T-helper 1 cell treated with Interleukin-12 subunit alpha and Interleukin-12 subunit beta and Interleukin-4 antibody, amounts not matched to agents 30 μg/mL and 1 μg/mL, for 36 hours (primary cell): ENCODE data around the gene KRTAP5-3.
"Not testable (repeated sequence)": the region's sequence is repeated elsewhere in the genome, so short reads cannot be mapped to it uniquely, and the experiment has no call there.

Source experiments
- H3K27ac Mint-ChIP-seq: one replicate; pipeline ENCODE4 v1.8.0; 2021; ENCODE audit warnings: mild to moderate bottlenecking, mixed read lengths
- H3K27me3 Mint-ChIP-seq: one replicate; pipeline ENCODE4 v1.8.0; 2021; ENCODE audit warnings: low read depth, mixed read lengths
- H3K36me3 Mint-ChIP-seq: one replicate; pipeline ENCODE4 v1.8.0; 2021; ENCODE audit warnings: low read depth, mixed read lengths
- H3K4me1 Mint-ChIP-seq: one replicate; pipeline ENCODE4 v1.8.0; 2021; ENCODE audit warnings: low read depth, mixed read lengths
- H3K4me3 Mint-ChIP-seq: one replicate; pipeline ENCODE4 v1.8.0; 2021; ENCODE audit warnings: mild to moderate bottlenecking, moderate library complexity, mixed read lengths
- H3K9me3 Mint-ChIP-seq: one replicate; pipeline ENCODE4 v1.8.0; 2021; ENCODE audit warnings: mixed read lengths

Gene KRTAP5-3

GRCh38 chr11:1607156-1607845, 962 bp downstream of the KRTAP5-3 start:
- H3K4me3 Mint-ChIP-seq, H3K27ac Mint-ChIP-seq, H3K4me1 Mint-ChIP-seq, H3K9me3 Mint-ChIP-seq, H3K36me3 Mint-ChIP-seq: not testable (repeated sequence)
- peaks cover 18% of the 10 kb centered on the region for H3K27me3 Mint-ChIP-seq

DNA sequence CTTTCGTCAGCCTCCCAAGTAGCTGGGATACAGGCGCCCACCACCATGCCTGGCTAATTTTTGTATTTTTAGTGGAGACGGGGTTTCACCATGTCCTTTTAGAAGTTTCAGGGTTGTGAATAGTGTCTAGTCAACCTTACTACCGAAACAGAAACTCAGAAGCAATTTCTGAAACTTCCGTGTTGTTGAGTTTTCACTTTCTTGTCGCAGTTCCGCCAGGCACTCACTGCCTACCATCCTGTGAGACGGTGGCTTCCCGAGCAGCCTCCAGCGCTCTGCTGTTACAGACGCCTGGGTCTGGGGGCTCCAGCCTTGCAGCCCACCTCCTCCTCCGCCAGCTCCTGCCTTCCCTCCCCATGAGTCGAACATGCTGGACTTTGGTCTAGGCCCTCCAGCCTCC, 2.3 kb downstream of the KRTAP5-3 start:
- not testable (repeated sequence) for H3K27ac Mint-ChIP-seq, H3K4me3 Mint-ChIP-seq, H3K9me3 Mint-ChIP-seq, H3K36me3 Mint-ChIP-seq, H3K4me1 Mint-ChIP-seq
- H3K27me3 Mint-ChIP-seq = peaks cover 25% of the 10 kb centered on the region

GRCh38 chr11:1604711-1605110, 3.6 kb downstream of the KRTAP5-3 start:
- H3K9me3 Mint-ChIP-seq = no peaks in the 10 kb centered on the region
- H3K4me3 Mint-ChIP-seq = no peak overlapping the region
- no peaks in the 10 kb centered on the region for H3K36me3 Mint-ChIP-seq
- H3K27me3 Mint-ChIP-seq = peaks cover 34% of the 10 kb centered on the region
- H3K4me1 Mint-ChIP-seq = no peaks in the 10 kb centered on the region
- H3K27ac Mint-ChIP-seq = no peak overlapping the region

- Mint-ChIP-seq H3K4me1 (no peaks in the 10 kb centered on the region), H3K9me3 (no peaks in the 10 kb centered on the region), H3K27ac (no peak overlapping the region), H3K4me3 (no peak overlapping the region), H3K36me3 (no peaks in the 10 kb centered on the region), H3K27me3 (peaks cover 39% of the 10 kb centered on the region)
These were observed 4.1 kb downstream of the KRTAP5-3 start for GRCh38 chr11:1604181-1604580.

- H3K27ac Mint-ChIP-seq = no peak overlapping the region
- no peaks in the 10 kb centered on the region for H3K9me3 Mint-ChIP-seq
- H3K36me3 Mint-ChIP-seq = no peaks in the 10 kb centered on the region
- no peaks in the 10 kb centered on the region for H3K4me1 Mint-ChIP-seq
- H3K27me3 Mint-ChIP-seq = peaks cover 44% of the 10 kb centered on the region
- H3K4me3 Mint-ChIP-seq = no peak overlapping the region
These were observed 4.6 kb downstream of the KRTAP5-3 start for GRCh38 chr11:1603629-1604028.

DNA sequence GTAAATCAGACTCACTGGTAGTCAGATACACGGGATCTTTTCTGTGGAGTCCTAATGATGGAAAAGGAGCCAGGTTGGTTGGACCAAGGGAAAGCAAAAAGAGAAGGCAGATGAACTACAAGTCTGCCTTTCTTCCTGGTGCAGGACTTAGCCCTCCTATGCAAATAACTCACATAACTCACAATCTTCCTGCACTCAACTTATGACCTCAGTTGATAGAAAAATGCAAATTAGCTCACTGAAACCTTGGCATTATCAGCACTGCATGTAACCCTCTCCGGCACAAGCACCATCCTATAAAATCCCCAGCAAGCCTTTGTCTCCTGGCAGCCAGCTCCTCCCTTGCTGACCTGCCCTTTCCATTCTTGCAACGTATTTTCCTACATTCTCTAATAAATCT, 6.6 kb downstream of the KRTAP5-3 start:
- not testable (repeated sequence) for H3K4me3 Mint-ChIP-seq, H3K36me3 Mint-ChIP-seq

GRCh38 chr11:1600626-1601025, 7.6 kb downstream of the KRTAP5-3 start:
- Mint-ChIP-seq H3K36me3 (no peaks in the 10 kb centered on the region), H3K27me3 (peaks cover 60% of the 10 kb centered on the region), H3K9me3 (no peaks in the 10 kb centered on the region), H3K4me3 (no peak overlapping the region), H3K4me1 (no peaks in the 10 kb centered on the region), H3K27ac (no peak overlapping the region)

More for the DNA sequence above, 6.6 kb downstream of the KRTAP5-3 start:
- peaks cover 51% of the 10 kb centered on the region for H3K27me3 Mint-ChIP-seq
- not testable (repeated sequence) for H3K27ac Mint-ChIP-seq, H3K9me3 Mint-ChIP-seq, H3K4me1 Mint-ChIP-seq

DNA sequence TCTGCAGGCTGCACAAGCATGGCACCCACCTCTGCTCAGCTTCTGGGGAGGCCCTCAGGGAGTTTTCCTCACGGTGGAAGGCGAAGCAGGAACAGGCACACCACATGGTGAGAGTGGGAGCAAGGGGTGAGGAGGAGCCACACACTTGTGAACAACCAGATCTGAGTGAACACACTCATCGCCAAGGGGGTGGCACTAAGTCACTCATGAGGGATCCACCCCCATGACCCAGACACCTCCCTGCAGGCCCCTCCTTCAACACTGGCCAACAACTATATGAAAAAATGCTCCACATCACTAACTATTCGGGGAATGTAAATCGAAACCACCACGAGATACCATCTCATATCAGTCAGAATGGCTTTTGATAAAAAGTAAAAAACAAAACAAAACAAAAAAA, 9.4 kb downstream of the KRTAP5-3 start:
- no peaks in the 10 kb centered on the region for H3K36me3 Mint-ChIP-seq

DNA sequence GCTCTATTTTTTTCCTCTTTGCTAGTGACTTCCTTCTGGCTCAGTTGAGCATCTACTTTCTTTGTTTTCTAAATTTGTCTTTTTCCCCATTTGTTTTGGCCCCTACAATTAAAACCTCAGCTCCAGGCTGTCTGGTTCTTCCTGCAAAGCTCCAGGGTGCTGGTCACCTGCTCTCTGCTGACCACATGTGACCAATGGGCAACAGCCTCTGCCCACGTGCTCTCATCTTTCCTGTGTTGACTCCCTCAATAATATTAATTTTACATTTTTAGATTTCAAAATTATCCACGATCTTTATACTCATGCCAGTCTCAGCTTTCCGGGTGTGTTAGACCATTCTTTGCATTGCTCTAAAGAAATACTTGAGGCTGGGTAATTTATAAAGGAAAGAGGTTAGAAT, 9.9 kb downstream of the KRTAP5-3 start:
- not testable (repeated sequence) for H3K4me3 Mint-ChIP-seq, H3K4me1 Mint-ChIP-seq, H3K9me3 Mint-ChIP-seq, H3K27ac Mint-ChIP-seq, H3K36me3 Mint-ChIP-seq
- H3K27me3 Mint-ChIP-seq = peaks cover 79% of the 10 kb centered on the region

More for the DNA sequence above, 9.4 kb downstream of the KRTAP5-3 start:
- Mint-ChIP-seq H3K9me3 (no peaks in the 10 kb centered on the region), H3K27me3 (peaks cover 75% of the 10 kb centered on the region), H3K27ac (no peak overlapping the region), H3K4me1 (no peaks in the 10 kb centered on the region), H3K4me3 (no peak overlapping the region)

DNA sequence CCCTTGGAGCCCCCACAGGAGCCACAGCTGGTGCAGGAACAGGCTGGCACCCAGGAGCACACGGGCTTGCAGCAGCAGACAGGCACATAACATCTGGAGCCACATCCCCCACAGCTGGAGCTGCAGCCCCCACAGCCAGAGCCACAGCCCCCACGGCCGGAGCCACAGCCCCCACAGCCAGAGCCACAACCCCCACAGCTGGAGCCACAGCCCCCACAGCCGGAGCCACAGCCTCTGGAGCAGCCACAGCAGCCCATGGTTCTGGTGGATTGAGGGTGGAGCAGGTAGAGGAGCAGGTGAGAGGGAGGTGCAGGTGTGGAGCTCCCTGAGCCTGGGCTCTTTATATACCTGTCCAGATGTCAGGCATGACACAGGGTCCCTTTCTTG, 10.3 kb downstream of the KRTAP5-3 start, which contains the start of gene KRTAP5-2:
KRTAP5-2 (minus strand) TSS at position 301 of the 387 bp plus-strand sequence; CDS start at position 257, 44 bp downstream.
- Mint-ChIP-seq H3K27ac (no peak within 1 kb of the TSS), H3K9me3 (no peaks in the 10 kb centered on the region), H3K27me3 (peaks cover 80% of the 10 kb centered on the region), H3K4me3 (no peak within 1 kb of the TSS), H3K4me1 (no peaks in the 10 kb centered on the region), H3K36me3 (no peaks in the 10 kb centered on the region)

- H3K36me3 Mint-ChIP-seq = no peaks in the 10 kb centered on the region
- H3K9me3 Mint-ChIP-seq = no peaks in the 10 kb centered on the region
- no peaks in the 10 kb centered on the region for H3K4me1 Mint-ChIP-seq
- peaks cover 82% of the 10 kb centered on the region for H3K27me3 Mint-ChIP-seq
- no peak overlapping the region for H3K4me3 Mint-ChIP-seq
- no peak overlapping the region for H3K27ac Mint-ChIP-seq
These were observed 10.8 kb downstream of the KRTAP5-3 start for GRCh38 chr11:1597331-1597993.

DNA sequence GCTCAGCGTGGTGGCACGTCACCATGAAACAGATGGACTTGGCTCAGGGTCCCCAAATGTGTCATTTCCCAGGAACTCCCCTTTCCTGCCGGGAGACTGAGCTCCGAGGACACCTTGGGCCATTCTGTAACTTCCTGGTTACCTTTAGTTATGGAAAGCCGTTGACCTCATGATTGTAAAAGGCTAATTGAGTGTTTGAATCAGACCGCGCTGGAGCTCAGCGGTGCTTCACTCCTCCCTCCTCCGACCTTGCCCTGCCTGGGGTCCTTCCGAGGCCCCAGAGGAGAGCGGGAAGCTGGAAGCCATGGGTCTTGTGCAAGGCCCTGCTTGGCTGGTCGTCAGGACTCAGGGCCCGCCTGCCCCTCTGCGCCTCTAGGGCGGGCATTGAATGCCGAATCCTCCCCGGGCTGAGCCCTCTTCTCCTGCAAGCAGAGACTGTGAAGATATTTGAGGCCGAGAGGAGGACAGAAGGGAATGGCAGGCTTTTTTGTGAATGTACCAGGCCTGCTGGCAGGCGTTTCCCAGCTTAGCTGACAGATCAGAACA, 11.6 kb downstream of the KRTAP5-3 start:
- not testable (repeated sequence) for H3K9me3 Mint-ChIP-seq, H3K4me3 Mint-ChIP-seq, H3K27ac Mint-ChIP-seq, H3K4me1 Mint-ChIP-seq, H3K36me3 Mint-ChIP-seq
- H3K27me3 Mint-ChIP-seq = peaks cover 77% of the 10 kb centered on the region

- not testable (repeated sequence) for H3K4me1 Mint-ChIP-seq, H3K27ac Mint-ChIP-seq, H3K36me3 Mint-ChIP-seq, H3K4me3 Mint-ChIP-seq, H3K9me3 Mint-ChIP-seq
- H3K27me3 Mint-ChIP-seq = peaks cover 75% of the 10 kb centered on the region
These were observed 12.2 kb downstream of the KRTAP5-3 start for GRCh38 chr11:1595994-1596575.

DNA sequence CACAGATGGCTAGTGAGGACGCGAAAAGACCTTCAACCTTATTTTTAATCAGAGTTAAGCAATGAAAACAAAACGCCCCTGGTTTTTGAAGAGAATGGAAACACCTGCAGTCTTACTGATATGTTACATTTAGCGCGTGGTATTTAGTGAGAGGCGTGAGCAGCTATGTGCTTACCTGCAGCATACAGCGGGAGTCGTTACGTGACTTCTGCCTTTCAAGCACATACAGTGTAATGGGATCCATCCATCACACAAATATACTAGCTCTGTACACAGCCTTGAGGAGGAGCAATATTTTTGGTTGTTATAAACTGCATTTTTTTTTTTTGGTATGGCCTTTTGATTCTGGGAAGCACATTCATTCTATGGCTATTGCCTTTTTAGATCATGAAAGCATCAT, 15.6 kb downstream of the KRTAP5-3 start:
- H3K4me1 Mint-ChIP-seq = peaks cover 11% of the 10 kb centered on the region
- peaks cover 52% of the 10 kb centered on the region for H3K27me3 Mint-ChIP-seq
- peaks cover 5% of the 10 kb centered on the region for H3K36me3 Mint-ChIP-seq
- no peak overlapping the region for H3K4me3 Mint-ChIP-seq
- H3K27ac Mint-ChIP-seq = no peak overlapping the region
- H3K9me3 Mint-ChIP-seq = peaks cover 9% of the 10 kb centered on the region

- no peak overlapping the region for H3K27ac Mint-ChIP-seq
- H3K9me3 Mint-ChIP-seq = peaks cover 9% of the 10 kb centered on the region
- no peak overlapping the region for H3K4me3 Mint-ChIP-seq
- peaks cover 11% of the 10 kb centered on the region for H3K4me1 Mint-ChIP-seq
- H3K27me3 Mint-ChIP-seq = peaks cover 42% of the 10 kb centered on the region
- peaks cover 5% of the 10 kb centered on the region for H3K36me3 Mint-ChIP-seq
These were observed 18.3 kb downstream of the KRTAP5-3 start for GRCh38 chr11:1589996-1590395.
